Transverse colon (tissue), 4 donors: Measurements from ENCODE around the gene KIN.

Experiments
- CTCF ChIP-seq, 5 experiments: fragments of 200-600 bp in 3 of 5; fragments of 450-650 bp in 2 of 5; sonication (generic) in 3 of 5; IDR thresholded peaks; 1 replicate in 2 of 5; 2 replicates in 3 of 5; pipeline ENCODE4 v1.5.1; 2016 to 2017; ENCODE audit warnings: antibody characterized with exemption in 5 of 5, inconsistent platforms in 3 of 5, mild to moderate bottlenecking in 2 of 5, moderate library complexity in 1 of 5
- POLR2AphosphoS5 ChIP-seq, 3 donors: sonication (generic); formaldehyde crosslinking; IDR thresholded peaks; one replicate each; pipeline ENCODE4 v1.6.1; 2016; ENCODE audit warnings: antibody characterized with exemption in 3 of 3

DNA sequence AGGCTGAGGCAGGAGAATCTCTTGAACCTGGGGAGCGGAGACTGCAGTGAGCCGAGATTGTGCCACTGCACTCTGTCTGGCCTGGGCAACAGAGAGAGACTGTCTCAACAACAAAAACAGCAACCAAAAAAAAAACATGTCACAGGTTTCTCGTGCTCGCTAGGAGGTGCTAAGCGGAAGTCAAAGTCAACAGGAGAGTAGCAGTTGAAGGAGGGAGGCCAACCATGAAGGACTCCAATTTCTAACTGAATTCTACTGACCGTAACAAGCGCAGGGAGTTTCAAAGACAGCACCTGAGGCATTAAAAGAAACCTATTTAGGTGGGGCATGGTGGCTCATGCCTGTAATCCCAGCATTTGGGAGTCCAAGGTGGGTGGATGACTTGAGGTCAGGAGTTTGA, 19.4 kb downstream of the KIN start:
- TF ChIP-seq CTCF (IDR thresholded peaks at IDR 0.05) (no peak), POLR2AphosphoS5 (IDR thresholded peaks at IDR 0.05) (no peak)
